Retinal pigment epithelial cell (primary cell): Measurements from ENCODE around the gene PDE9A.

ENCODE experiments used
- DNase-seq: peaks from one replicate; pipeline ENCODE4 v3.0.0-alpha.2; 2010; ENCODE audit warnings: low read depth
- H3K4me3 ChIP-seq: 2 replicates; pipeline ENCODE4 v1.5.1; 2011; ENCODE audit warnings: mild to moderate bottlenecking, low read length, control low read depth, moderate library complexity
- TF ChIP-seq, protein P1 (sequence below): conservative IDR thresholded peaks from 2 replicates; pipeline ENCODE4 v1.5.1; 2011; ENCODE audit warnings: low read depth, low read length, control low read depth, inconsistent platforms

PDE9A gene

GRCh38 chr21:42680429-42680828, 27.0 kb downstream of the PDE9A start:
- no peak for DNase-seq
- H3K4me3 ChIP-seq, result no peak overlapping the region

DNA sequence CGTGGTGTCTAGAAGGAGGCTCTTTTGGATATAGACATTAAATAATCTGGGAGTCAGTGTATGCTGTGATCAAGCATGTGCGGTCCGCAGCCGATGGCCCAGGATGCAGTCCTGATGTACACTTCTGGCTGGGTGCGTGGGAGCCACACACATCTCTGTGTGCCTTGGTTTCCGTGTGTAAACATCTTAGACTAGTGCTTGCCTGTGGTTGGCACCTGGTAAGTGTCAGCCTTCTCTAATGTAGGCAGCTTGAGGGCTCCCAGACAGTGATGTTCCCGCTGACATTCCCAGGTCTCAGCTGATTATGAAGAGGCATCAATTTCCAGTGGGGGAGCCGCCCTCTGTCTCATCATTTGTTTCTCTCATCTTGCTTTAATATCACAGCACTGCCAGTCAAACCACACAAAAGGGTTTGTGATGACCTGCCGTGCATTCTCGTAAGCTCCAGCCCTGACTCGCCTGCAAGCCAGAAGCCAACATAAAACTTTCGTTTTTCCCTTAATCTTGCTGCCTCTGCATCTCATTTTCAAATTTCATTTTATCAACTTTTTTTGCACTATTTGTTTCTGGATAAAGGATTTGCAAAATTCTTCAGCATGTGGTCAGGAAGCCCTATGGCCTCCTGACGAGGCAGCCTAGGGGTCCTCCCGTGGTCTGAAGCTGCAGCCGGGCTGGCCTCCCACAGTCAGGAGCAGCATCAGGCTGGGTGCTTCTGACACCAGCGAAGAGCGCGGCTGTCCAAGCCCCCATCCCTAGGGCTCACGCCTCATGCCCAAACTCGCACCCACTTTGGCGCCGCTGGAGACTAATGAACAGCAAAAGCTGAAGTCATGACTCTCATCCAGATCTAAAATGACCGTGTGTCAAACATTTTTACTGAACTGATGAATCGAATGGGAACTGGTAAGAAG, 28.1 kb downstream of the PDE9A start:
- TF ChIP-seq, protein P1, sequence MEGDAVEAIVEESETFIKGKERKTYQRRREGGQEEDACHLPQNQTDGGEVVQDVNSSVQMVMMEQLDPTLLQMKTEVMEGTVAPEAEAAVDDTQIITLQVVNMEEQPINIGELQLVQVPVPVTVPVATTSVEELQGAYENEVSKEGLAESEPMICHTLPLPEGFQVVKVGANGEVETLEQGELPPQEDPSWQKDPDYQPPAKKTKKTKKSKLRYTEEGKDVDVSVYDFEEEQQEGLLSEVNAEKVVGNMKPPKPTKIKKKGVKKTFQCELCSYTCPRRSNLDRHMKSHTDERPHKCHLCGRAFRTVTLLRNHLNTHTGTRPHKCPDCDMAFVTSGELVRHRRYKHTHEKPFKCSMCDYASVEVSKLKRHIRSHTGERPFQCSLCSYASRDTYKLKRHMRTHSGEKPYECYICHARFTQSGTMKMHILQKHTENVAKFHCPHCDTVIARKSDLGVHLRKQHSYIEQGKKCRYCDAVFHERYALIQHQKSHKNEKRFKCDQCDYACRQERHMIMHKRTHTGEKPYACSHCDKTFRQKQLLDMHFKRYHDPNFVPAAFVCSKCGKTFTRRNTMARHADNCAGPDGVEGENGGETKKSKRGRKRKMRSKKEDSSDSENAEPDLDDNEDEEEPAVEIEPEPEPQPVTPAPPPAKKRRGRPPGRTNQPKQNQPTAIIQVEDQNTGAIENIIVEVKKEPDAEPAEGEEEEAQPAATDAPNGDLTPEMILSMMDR, result no peak
- DNase-seq, result no peak
- H3K4me3 ChIP-seq, result no peak overlapping the region

More at GRCh38 chr21:42680429-42680828, 27.0 kb downstream of the PDE9A start:
- TF ChIP-seq, protein P1, result no peak

DNA sequence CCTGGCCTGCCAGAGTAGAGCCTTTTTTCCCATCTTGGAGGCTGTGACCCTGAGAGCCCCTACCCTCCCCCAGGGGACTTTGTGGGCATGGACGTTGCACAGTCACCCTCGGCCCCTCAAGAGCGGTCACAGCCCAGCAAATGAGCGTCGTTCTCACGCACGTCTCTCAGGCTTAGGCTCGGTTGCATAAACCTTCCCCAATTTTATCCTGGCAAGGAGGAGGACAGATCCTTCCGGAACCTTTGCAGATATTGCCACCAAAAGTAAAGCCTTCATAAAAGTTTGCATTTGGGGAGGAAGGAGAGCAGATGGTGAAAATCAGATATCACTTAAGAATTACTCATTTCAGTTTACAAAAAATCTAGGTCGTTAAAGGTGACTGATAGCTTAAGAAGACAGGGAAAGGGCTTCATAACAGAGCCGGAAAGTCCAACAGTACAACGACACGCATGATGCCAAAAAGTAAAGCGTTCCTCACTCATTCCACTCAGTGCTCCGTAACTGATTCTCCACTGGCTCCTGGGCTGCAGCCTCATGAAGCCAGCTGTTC, 29.3 kb downstream of the PDE9A start:
- no peak overlapping the region for H3K4me3 ChIP-seq
- TF ChIP-seq, protein P1, result no peak
- no peak for DNase-seq

GRCh38 chr21:42683371-42684108, 30.1 kb downstream of the PDE9A start:
- no peak for DNase-seq
- no peak overlapping the region for H3K4me3 ChIP-seq
- TF ChIP-seq, protein P1, result no peak

- DNase-seq, result no peak
- TF ChIP-seq, protein P1, result no peak
- no peak overlapping the region for H3K4me3 ChIP-seq
Measured at GRCh38 chr21:42684109-42684916, 30.9 kb downstream of the PDE9A start.

GRCh38 chr21:42685036-42685435, 31.6 kb downstream of the PDE9A start:
- H3K4me3 ChIP-seq, result no peak overlapping the region
- no peak for DNase-seq
- TF ChIP-seq, protein P1, result no peak
